HepG2 (cell line): Measurements from ENCODE around the gene TTC31. TPM values are rescaled to one million over a fixed set of nuclear protein-coding genes. Genes with fewer than 3 reads are reported as not detected.

Experiments
- ARNT2 ChIP-seq: sonication (generic); formaldehyde crosslinking; IDR thresholded peaks from 2 replicates; pipeline ENCODE4 v1.8.0; 2022; ENCODE audit warnings: mild to moderate bottlenecking, low read depth, missing genetic modification reagents, moderate library complexity
- CSRNP1 ChIP-seq: sonication (generic); formaldehyde crosslinking; IDR thresholded peaks from 2 replicates; pipeline ENCODE4 v1.8.1; 2023; ENCODE audit warnings: mild to moderate bottlenecking, missing genetic modification reagents
- ELF3 ChIP-seq: IDR thresholded peaks from 2 replicates; pipeline ENCODE4 v1.6.1; 2016; ENCODE audit warnings: missing genetic modification reagents, missing compliant biosample characterization
- HMG20B ChIP-seq: conservative IDR thresholded peaks from 2 replicates; pipeline ENCODE4 v1.6.1; 2016; ENCODE audit warnings: missing genetic modification reagents, missing compliant biosample characterization
- HOXD1 ChIP-seq: sonication (generic); formaldehyde crosslinking; IDR thresholded peaks from 2 replicates; pipeline ENCODE4 v1.5.0; 2020; ENCODE audit warnings: missing genetic modification reagents
- MED1 ChIP-seq: sonication (generic); formaldehyde crosslinking; IDR thresholded peaks from 2 replicates; pipeline ENCODE4 v1.4.0; 2020; ENCODE audit warnings: missing genetic modification reagents
- MIER3 ChIP-seq: IDR thresholded peaks from 2 replicates; pipeline ENCODE4 v1.6.1; 2016; ENCODE audit warnings: missing compliant biosample characterization, borderline replicate concordance
- MNT ChIP-seq: fragments of 450-650 bp; IDR thresholded peaks from 2 replicates; pipeline ENCODE4 v1.6.1; 2016
- NFATC3 ChIP-seq: sonication (generic); formaldehyde crosslinking; IDR thresholded peaks from 2 replicates; pipeline ENCODE4 v1.5.1; 2020; ENCODE audit warnings: mild to moderate bottlenecking, missing genetic modification reagents
- NFE2L1 ChIP-seq: sonication (generic); formaldehyde crosslinking; IDR thresholded peaks from 2 replicates; pipeline ENCODE4 v1.4.0; 2020; ENCODE audit warnings: missing genetic modification reagents, mild to moderate bottlenecking, borderline replicate concordance
- PHF8 ChIP-seq: sonication (generic); formaldehyde crosslinking; IDR thresholded peaks from 2 replicates; pipeline ENCODE4 v1.5.0; 2020; ENCODE audit warnings: missing genetic modification reagents
- POLR2AphosphoS5 ChIP-seq: IDR thresholded peaks from 2 replicates; pipeline ENCODE4 v1.6.1; 2012; ENCODE audit warnings: low read depth, low read length
- PTBP1 ChIP-seq: fragments of 200-400 bp; formaldehyde crosslinking; IDR thresholded peaks from 2 replicates; pipeline ENCODE4 v1.6.1; 2018; ENCODE audit warnings: low read length, low read depth; ENCODE audit not compliant: poor library complexity, severe bottlenecking
- SSRP1 ChIP-seq: IDR thresholded peaks from 2 replicates; pipeline ENCODE4 v1.6.1; 2016; ENCODE audit warnings: control low read depth
- ZFP37 ChIP-seq: sonication (generic); formaldehyde crosslinking; IDR thresholded peaks from 2 replicates; pipeline ENCODE4 v1.4.0; 2020; ENCODE audit warnings: missing genetic modification reagents, borderline replicate concordance
- ZNF143 ChIP-seq: sonication (generic); formaldehyde crosslinking; IDR thresholded peaks from 2 replicates; pipeline ENCODE4 v1.4.0; 2020; ENCODE audit warnings: missing genetic modification reagents
- ZNF232 ChIP-seq: sonication (generic); formaldehyde crosslinking; IDR thresholded peaks from 2 replicates; pipeline ENCODE4 v1.4.0; 2020; ENCODE audit warnings: missing genetic modification reagents, borderline replicate concordance
- ZNF275 ChIP-seq: sonication (generic); formaldehyde crosslinking; IDR thresholded peaks from 2 replicates; pipeline ENCODE4 v1.8.0; 2022; ENCODE audit warnings: missing genetic modification reagents, mild to moderate bottlenecking, inconsistent platforms, borderline replicate concordance
- ZNF281 ChIP-seq: sonication (generic); formaldehyde crosslinking; IDR thresholded peaks from 2 replicates; pipeline ENCODE4 v1.4.0; 2020; ENCODE audit warnings: missing genetic modification reagents, borderline replicate concordance
- ZNF616 ChIP-seq: sonication (generic); formaldehyde crosslinking; IDR thresholded peaks from 2 replicates; pipeline ENCODE4 v1.5.0; 2020; ENCODE audit warnings: low read depth, mild to moderate bottlenecking, missing genetic modification reagents
- ZNF761 ChIP-seq: sonication (generic); formaldehyde crosslinking; conservative IDR thresholded peaks from 2 replicates; pipeline ENCODE4 v1.4.0; 2020; ENCODE audit warnings: mild to moderate bottlenecking, missing genetic modification reagents
- polyA plus RNA-seq, 8 experiments: library from polyadenylated mRNA; depleted of rRNA in 3 of 8; stranded (reverse) in 7 of 8; unstranded in 1 of 8; fragments of >200 nt; fragmentation: Illumina TruSeq in 4 of 8; extraction: Trizol in 4 of 8; gene quantifications; 2 replicates each; pipeline versions ENCODE4 v1.2.1 to v1.2.3, GENCODE V29; 2011 to 2016; ENCODE audit warnings: low read depth in 4 of 8, missing spikeins in 1 of 8, mixed read lengths in 1 of 8; ENCODE audit not compliant: insufficient read depth in 1 of 8
- total RNA-seq, 5 experiments: library from RNA; depleted of rRNA; stranded (reverse); fragments of >200 nt; fragmentation: Illumina TruSeq; extraction: Trizol; gene quantifications; 2 replicates each; pipeline ENCODE4 v1.2.3, GENCODE V29; 2016; ENCODE audit warnings: low read depth in 1 of 5

TTC31 gene
- total and polyA plus RNA-seq, 2 of the 13 experiments (the other 11 are each of a cell fraction or from before 2014, with no cell fraction given), result 28.3 to 39.5 TPM

GRCh38 chr2:74454654-74455511 lies 28.0 kb upstream of the TTC31 start, which contains the start of gene INO80B (continued):
- no peak; the same call in 1 of the 2 replicates for TF ChIP-seq ZNF275 (CRISPR knock-in tag)
- TF ChIP-seq CSRNP1 (CRISPR knock-in tag), result peak; percentile 88; the same call in 1 of the 2 replicates
- peak; percentile 57 for TF ChIP-seq POLR2AphosphoS5
- TF ChIP-seq ZNF143, result peak; percentile 84
- TF ChIP-seq HMG20B (CRISPR knock-in tag), result peak; percentile 43; the same call in 1 of the 2 replicates
- no peak for TF ChIP-seq ZNF616 (CRISPR knock-in tag)
- TF ChIP-seq MIER3 (CRISPR knock-in tag), result peak; percentile 99
- TF ChIP-seq PHF8 (CRISPR knock-in tag), result peak; percentile 76
- TF ChIP-seq PTBP1, result peak; percentile 86
- peak; percentile 84 for TF ChIP-seq MED1 (CRISPR knock-in tag)
- TF ChIP-seq ARNT2 (CRISPR knock-in tag), result peak; percentile 94
- no peak for TF ChIP-seq HOXD1 (CRISPR knock-in tag)
- TF ChIP-seq ELF3 (CRISPR knock-in tag), result peak; percentile 95
- TF ChIP-seq ZFP37, result no peak
- 0 out of 2 replicates have a peak, but pooled peaks have one; percentile 61 for TF ChIP-seq NFE2L1 (CRISPR knock-in tag)
- peak; percentile 83 for TF ChIP-seq MNT
- peak; percentile 94; the same call in 1 of the 2 replicates for TF ChIP-seq NFATC3 (CRISPR knock-in tag)
- TF ChIP-seq ZNF281 (CRISPR knock-in tag), result peak; percentile 25; the same call in 1 of the 2 replicates
- TF ChIP-seq ZNF761 (CRISPR knock-in tag), result 0 out of 2 replicates have a peak, but pooled peaks have one; percentile 40
- peak; percentile 46; the same call in 1 of the 2 replicates for TF ChIP-seq ZNF232 (CRISPR knock-in tag)
- peak; percentile 94; the same call in 1 of the 2 replicates for TF ChIP-seq SSRP1 (CRISPR knock-in tag)
